NCI-H446 treated with DMSO at 0.1 percent for 48 hours (cell line): Measurements from ENCODE around the gene MIA.
A peak's percentile ranks its signal among the peaks of the same experiment; 100 is the strongest.
"Not testable (repeated sequence)": the region's sequence is repeated elsewhere in the genome, so short reads cannot be mapped to it uniquely, and the experiment has no call there.

ENCODE experiments used
- DNase-seq: peaks from one replicate; lab custom pipeline; 2025; lab: John Stamatoyannopoulos, UW

Gene MIA

GRCh38 chr19:40750874-40751537 is 24.3 kb upstream of the MIA start, which contains the start of gene SNRPA:
Gene SNRPA, plus strand, starts transcription at chr19:40751203. Its CDS starts 206 bp downstream, at chr19:40751409.
- DNase-seq: peak; percentile 96

DNA sequence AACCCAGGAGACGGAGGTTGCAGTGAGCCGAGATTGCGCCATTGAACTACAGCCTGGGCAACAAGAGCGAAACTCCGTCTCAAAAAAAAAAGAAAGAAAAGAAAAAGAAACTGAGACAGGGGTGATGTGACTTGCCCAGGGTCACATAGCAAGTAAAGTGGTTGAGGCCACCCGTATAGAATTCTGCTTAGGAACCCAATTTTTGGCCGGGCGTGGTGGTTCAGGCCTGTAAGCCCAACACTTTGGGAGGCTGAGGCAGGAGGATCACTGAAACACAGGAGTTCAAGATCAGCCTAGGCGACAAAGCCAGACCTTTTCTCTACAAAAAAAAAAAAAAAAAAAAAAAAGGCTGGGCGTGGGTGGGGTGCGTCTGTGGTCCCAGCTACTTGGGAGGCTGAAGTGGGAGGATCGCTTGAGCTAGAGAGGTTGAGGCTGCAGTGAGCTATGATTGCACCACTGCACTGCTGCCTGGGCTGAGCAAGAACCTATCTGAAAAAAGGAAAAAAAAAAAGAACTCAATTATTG is 23.0 kb upstream of the MIA start:
- DNase-seq: no peak

GRCh38 chr19:40754611-40755247 is 20.6 kb upstream of the MIA start:
- no peak for DNase-seq

DNA sequence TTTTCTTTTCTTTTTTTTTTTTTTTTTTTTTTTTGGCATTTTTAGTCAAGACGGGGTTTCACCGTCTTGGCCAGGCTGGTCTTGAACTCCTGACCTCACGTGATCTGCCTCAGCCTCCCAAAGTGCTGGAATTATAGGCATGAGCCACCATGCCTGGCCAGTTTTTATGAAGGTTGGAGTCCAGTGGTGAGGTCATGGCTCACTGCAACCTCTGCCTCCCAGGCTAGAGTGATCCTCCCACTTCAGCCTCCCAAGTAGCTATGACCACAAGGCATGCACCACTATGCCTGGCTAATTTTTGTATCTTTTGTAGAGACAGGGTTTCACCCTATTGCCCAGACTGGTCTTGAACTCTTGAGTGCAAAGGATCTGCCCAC is 20.1 kb upstream of the MIA start:
- no peak for DNase-seq

GRCh38 chr19:40755791-40756190 is 19.5 kb upstream of the MIA start:
- no peak for DNase-seq

- no peak for DNase-seq
Measured at GRCh38 chr19:40756502-40757110, 18.7 kb upstream of the MIA start.

- no peak for DNase-seq
Measured at GRCh38 chr19:40758491-40758890, 16.8 kb upstream of the MIA start.

DNA sequence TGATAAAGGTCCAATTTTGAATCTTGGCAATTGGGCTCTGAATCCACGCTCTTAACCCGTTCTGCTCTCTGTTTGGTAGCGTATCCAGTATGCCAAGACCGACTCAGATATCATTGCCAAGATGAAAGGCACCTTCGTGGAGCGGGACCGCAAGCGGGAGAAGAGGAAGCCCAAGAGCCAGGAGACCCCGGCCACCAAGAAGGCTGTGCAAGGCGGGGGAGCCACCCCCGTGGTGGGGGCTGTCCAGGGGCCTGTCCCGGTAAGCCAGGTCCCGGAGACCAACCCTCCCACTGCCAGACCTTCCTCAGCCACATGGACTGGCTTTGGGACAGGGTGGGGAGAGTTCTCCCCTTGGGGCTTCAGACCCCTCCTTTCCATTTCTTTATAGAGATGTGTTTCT is 16.0 kb upstream of the MIA start:
- no peak for DNase-seq

DNA sequence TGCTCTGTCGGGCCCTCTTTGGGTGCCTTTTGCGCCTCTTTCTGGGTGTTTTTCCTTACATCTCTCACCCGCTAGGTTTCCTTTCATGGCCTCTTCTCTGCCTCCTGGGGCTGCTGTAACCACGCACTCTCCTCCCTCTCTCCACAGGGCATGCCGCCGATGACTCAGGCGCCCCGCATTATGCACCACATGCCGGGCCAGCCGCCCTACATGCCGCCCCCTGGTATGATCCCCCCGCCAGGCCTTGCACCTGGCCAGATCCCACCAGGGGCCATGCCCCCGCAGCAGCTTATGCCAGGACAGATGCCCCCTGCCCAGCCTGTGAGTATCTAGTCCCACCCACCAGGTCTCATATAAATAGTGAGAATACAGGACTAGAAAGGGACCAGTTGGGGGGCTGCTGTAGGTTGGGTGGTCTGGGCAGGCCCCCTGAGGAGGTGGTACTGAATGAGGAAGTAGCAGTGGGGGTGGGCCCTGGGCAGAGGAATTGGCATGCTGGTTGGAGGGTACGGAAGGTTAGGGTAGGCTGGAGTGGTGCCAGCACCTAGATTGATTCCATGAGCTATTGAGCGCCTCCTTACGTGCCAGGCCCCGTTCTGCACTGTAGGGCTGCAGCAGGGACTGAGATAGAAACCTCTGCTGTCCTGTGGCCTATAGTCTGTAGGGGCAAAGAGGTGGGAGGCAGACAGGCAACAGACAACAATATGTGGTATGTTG is 12.4 kb upstream of the MIA start:
- no peak for DNase-seq

- DNase-seq: no peak
Measured at GRCh38 chr19:40763526-40763925, 11.8 kb upstream of the MIA start.

GRCh38 chr19:40763963-40764362 is 11.4 kb upstream of the MIA start:
- DNase-seq: no peak

GRCh38 chr19:40766385-40766784 is 8.9 kb upstream of the MIA start:
- not testable (repeated sequence) for DNase-seq

DNA sequence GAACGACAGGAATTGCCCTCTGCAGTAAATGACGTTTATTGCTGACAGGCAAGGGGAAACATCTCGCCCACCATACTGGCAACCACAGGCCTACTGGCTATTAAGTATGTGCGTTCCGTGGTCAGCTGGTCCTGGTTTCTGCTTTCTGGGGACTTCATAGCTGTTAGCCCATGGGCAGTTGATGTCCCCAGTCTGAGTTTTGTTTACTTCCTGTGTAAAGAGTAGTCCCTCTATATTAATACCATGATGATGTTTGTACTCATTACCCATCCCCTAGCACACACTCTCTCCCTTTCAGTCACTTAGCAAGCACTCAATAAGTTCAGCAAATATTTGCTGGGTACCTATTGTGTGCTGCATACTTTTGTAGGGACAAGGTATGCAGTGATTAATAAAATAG is 6.5 kb upstream of the MIA start:
- DNase-seq: no peak

GRCh38 chr19:40771101-40771862 is 4.0 kb upstream of the MIA start:
- not testable (repeated sequence) for DNase-seq

GRCh38 chr19:40775632-40776022 is 306 bp downstream of the MIA start:
- DNase-seq: no peak

- DNase-seq: no peak
Measured at GRCh38 chr19:40776364-40776763, 1.0 kb downstream of the MIA start.

DNA sequence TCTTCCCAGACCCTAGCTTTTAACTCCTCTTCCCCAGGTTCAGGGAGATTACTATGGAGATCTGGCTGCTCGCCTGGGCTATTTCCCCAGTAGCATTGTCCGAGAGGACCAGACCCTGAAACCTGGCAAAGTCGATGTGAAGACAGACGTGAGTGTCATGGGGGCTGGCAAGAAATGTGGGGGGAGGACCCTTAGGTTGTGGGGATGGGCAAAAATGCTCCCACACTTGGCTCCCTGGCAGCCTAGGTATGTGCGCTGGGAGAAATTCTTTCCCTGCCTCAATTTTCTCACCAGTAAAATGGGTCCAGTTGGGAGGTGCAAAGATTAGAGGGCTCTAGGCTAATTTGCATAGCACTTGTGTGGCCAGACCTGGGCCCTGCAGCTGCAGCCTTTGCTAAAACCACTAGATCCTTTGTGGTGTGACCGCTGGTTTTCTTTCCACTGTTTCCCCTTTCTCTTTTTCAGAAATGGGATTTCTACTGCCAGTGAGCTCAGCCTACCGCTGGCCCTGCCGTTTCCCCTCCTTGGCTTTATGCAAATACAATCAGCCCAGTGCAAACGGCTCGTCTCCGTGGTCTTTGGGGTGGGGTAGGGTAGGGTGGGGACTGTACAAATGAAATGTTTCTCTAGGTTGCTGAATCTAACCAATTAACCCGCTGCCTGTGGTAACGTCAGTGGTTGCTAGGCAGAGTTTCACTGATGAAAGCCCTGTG is 1.8 kb downstream of the MIA start:
- DNase-seq: peak; percentile 88

GRCh38 chr19:40777645-40777936 is 2.3 kb downstream of the MIA start:
- DNase-seq: no peak

DNA sequence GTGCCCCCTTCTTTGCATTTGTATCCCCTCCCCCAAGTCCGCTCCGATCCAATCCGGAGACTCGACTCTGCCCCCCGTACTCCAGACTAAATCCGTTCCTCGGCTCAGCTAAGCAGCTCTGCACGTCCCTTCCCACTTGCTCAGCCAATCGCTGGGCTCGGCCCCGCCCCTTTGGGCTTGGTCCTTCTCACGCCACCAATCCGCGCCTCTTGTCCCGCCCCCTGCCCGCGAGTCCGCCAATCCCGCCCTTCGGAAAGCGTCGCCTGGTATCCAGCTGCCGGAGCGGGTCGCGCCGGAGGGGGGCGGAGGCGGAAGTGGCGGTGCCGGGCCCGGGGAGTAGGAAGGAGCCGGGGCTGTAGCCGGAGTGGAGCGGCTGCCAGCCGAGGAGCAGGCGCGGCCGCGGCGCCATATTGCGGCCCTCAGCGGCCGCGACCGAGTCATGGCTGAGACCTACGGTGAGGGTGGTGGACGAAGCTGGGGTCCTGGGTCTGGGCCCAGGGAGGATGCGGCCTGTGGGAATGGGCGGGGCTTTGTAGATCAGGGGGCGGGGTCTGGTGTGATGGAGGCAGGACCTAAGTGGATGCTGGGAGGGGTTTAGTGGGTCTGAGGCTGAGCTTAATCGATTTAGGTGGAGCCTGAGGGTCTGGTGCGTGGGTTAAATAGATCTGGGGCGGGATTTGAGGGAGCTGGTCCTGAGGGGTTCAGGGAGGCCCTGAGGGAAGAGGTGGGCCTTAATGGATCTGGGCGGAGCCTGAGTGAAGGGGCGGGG is 2.8 kb downstream of the MIA start, which contains the start of gene RAB4B:
Gene RAB4B, plus strand, starts transcription at position 311 of the 769 bp plus-strand sequence. Its CDS starts 129 bp downstream, at position 440.
- DNase-seq: peak; percentile 99

DNA sequence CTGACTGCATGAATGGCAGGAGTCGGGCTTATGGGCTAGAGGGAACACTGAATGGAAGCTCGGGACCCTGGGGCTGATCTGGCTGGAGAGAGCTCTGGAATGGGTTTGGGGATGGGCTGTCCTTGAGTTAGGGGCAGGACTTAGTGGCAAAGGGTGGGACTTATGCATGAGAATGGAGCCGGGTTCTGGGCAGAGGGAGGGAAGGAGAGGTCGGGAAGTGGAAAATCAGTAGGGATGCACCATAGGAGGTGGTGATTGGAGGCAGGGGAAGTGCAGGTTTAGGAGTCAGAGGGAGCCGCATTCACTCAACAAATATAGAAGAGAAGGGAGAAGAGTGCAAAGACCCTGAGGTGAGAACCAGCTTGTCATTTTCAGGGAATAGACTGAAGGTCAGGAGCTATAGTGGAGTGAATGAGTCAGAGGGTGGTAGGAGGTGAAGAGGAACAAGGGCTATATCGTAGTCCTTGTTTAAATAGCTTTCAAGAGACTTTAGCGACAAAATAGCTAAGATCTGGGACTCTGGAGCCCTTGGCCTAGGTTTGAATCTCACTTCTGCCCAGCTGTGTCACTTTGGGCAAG is 3.5 kb downstream of the MIA start:
- no peak for DNase-seq
